ENCODE data around the gene BICRA. TPM values are rescaled to one million over a fixed set of nuclear protein-coding genes. Genes with fewer than 3 reads are reported as not detected.

Gene BICRA
- total RNA-seq, 1 experiment from 2014 or later: 29.3 TPM

GRCh38 chr19:47729799-47730520, 121.0 kb downstream of the BICRA start:
- Histone ChIP-seq H4K91ac (ENCODE audit: insufficient read length, low read depth, low read length) (no peak overlapping the region), H3K9me3 (ENCODE audit: control insufficient read depth, low read depth, low read length) (no peaks in the 10 kb centered on the region), H4K8ac (replicated peaks; ENCODE audit: insufficient read length, low read depth, low read length) (no peak overlapping the region), H3T11ph (ENCODE audit: low read length) (no peak overlapping the region), H2BK5ac (ENCODE audit: insufficient read length, low read length) (no peak overlapping the region), H4K5ac (ENCODE audit: insufficient read length, low read depth, low read length) (no peak overlapping the region), H3K9ac (ENCODE audit: extremely low read depth, insufficient read length, low read length) (no peak overlapping the region), H2AFZ (ENCODE audit: low read length) (no peak overlapping the region), H3K56ac (ENCODE audit: insufficient read length, low read depth, low read length) (no peak overlapping the region), H2BK15ac (ENCODE audit: low read depth, low read length) (no peak overlapping the region), H3K23ac (ENCODE audit: insufficient read length, low read depth, low read length) (no peak overlapping the region), H2AK5ac (ENCODE audit: insufficient read length, low read length) (no peak overlapping the region), H2BK120ac (ENCODE audit: low read depth, low read length, poor library complexity, severe bottlenecking) (no peak overlapping the region), H3K79me1 (ENCODE audit: insufficient read depth, low read depth, low read length, poor library complexity, severe bottlenecking) (no peaks in the 10 kb centered on the region), H3K79me2 (ENCODE audit: insufficient read depth, low read length) (no peaks in the 10 kb centered on the region), H3K27me3 (ENCODE audit: insufficient read depth, low read length) (no peaks in the 10 kb centered on the region), H3K4ac (ENCODE audit: low read depth, low read length) (no peak overlapping the region), H3K14ac (ENCODE audit: insufficient read depth, low read length) (no peak overlapping the region), H3K23me2 (ENCODE audit: insufficient read length, low read depth, low read length, poor library complexity, severe bottlenecking) (peaks cover 6% of the 10 kb centered on the region), H3K27ac (ENCODE audit: insufficient read length, low read depth, low read length) (no peak overlapping the region), H2BK12ac (ENCODE audit: insufficient read length, low read depth, low read length) (no peak overlapping the region), H2BK20ac (ENCODE audit: low read depth, low read length, poor library complexity, severe bottlenecking) (no peak overlapping the region), H3K4me1 (ENCODE audit: insufficient read depth, low read length) (peaks cover 4% of the 10 kb centered on the region; the same call in 1 of the 2 replicates), H3K18ac (ENCODE audit: insufficient read length, low read depth, low read length) (no peak overlapping the region), H4K20me1 (ENCODE audit: control insufficient read depth, insufficient read depth, insufficient read length) (no peaks in the 10 kb centered on the region), H3K4me2 (ENCODE audit: insufficient read depth, insufficient read length, low read length) (peak overlapping the region; percentile 30)
- Mint-ChIP-seq H3K4me1 (peaks cover 11 to 13% of the 10 kb centered on the region in 2 experiments), H3K36me3 (ENCODE audit: insufficient read depth in 1 of 3, low read depth in 3 of 3) (peaks cover 0 to 14% (median 10%) of the 10 kb centered on the region in 3 experiments; a peak in 6 of 7 replicates), H3K9me3 (no peaks in the 10 kb centered on the region; a peak in 1 of 5 replicates), H3K27ac (peak overlapping the region in 2 of 3 experiments; percentile 62 to 84; a peak in 4 of 7 replicates), H3K27me3 (ENCODE audit: low read depth) (no peaks in the 10 kb centered on the region; the same call in 1 of the 2 replicates), H3K4me3 (peak overlapping the region; percentile 80 to 91)
- peak; percentile 94 for DNase-seq
- TF ChIP-seq CTCF (conservative IDR thresholded peaks at IDR 0.05): no peak
- WGBS (ENCODE audit: extremely low coverage, insufficient read length, low lambda C conversion rate): no CpG with 5 or more reads among the region's 30 CpGs

Data from H9 (cell line).